Sigmoid colon (tissue), 4 donors: ENCODE data around the gene EVL.

Experiments
- CTCF ChIP-seq, 4 experiments: fragments of 450-650 bp in 3 of 4; fragments of 200-600 bp in 1 of 4; IDR thresholded peaks; one replicate each; pipeline ENCODE4 v1.5.1; 2016 to 2019; ENCODE audit warnings: antibody characterized with exemption in 4 of 4, mild to moderate bottlenecking in 3 of 4, moderate library complexity in 2 of 4
- EP300 ChIP-seq, 4 donors: sonication (generic); formaldehyde crosslinking; IDR thresholded peaks; one replicate each; pipeline ENCODE4 v1.6.1; 2017; ENCODE audit warnings: antibody characterized with exemption in 4 of 4
- POLR2A ChIP-seq, 2 donors: fragments of 450-650 bp; IDR thresholded peaks; one replicate each; pipeline ENCODE4 v1.6.1; 2016; ENCODE audit warnings: antibody characterized with exemption in 2 of 2, mild to moderate bottlenecking in 2 of 2, moderate library complexity in 2 of 2
- POLR2AphosphoS5 ChIP-seq, 4 donors: sonication (generic); formaldehyde crosslinking; IDR thresholded peaks; one replicate each; pipeline ENCODE4 v1.6.1; 2017; ENCODE audit warnings: antibody characterized with exemption in 4 of 4

- no peak for TF ChIP-seq POLR2A (IDR thresholded peaks at IDR 0.05)
- no peak for TF ChIP-seq CTCF (IDR thresholded peaks at IDR 0.05)
- TF ChIP-seq EP300 (IDR thresholded peaks at IDR 0.05) = no peak
- no peak for TF ChIP-seq POLR2AphosphoS5 (IDR thresholded peaks at IDR 0.05)
These were observed 17.6 kb upstream of the EVL start for GRCh38 chr14:100047600-100047999.
